HCT116 (cell line): ENCODE results near the gene KICS2. TPM values are rescaled to one million over a fixed set of nuclear protein-coding genes. Genes with fewer than 3 reads are reported as not detected.

ENCODE experiments used
- ATF3 ChIP-seq: IDR thresholded peaks from 2 replicates; pipeline ENCODE4 v1.6.1; 2012
- CTCF ChIP-seq, 3 experiments: fragments of 200-600 bp in 1 of 3; sonication (generic) in 1 of 3; IDR thresholded peaks in 2 of 3; conservative IDR thresholded peaks in 1 of 3; 2 replicates each; pipeline ENCODE4 v1.5.1; 2012 to 2017; ENCODE audit warnings: low read depth in 2 of 3, low read length in 2 of 3, antibody characterized with exemption in 1 of 3, borderline replicate concordance in 1 of 3, control low read depth in 1 of 3, mild to moderate bottlenecking in 1 of 3, mixed read lengths in 1 of 3, mixed run types in 1 of 3, moderate library complexity in 1 of 3; ENCODE audit not compliant: insufficient read depth in 1 of 3
- ELF1 ChIP-seq: IDR thresholded peaks from 2 replicates; pipeline ENCODE4 v1.6.1; 2012; ENCODE audit warnings: low read depth, borderline replicate concordance
- EZH2 ChIP-seq: fragments of 200-600 bp; sonication (generic); IDR thresholded peaks from 2 replicates; pipeline ENCODE4 v1.6.1; 2017; ENCODE audit warnings: antibody characterized with exemption, mixed run types
- EZH2phosphoT487 ChIP-seq: fragments of 200-600 bp; IDR thresholded peaks from 2 replicates; pipeline ENCODE4 v1.6.1; 2018; ENCODE audit warnings: antibody characterized with exemption, borderline replicate concordance
- FOSL1 ChIP-seq: IDR thresholded peaks from 2 replicates; pipeline ENCODE4 v1.6.1; 2012; ENCODE audit warnings: low read depth
- JUND ChIP-seq: IDR thresholded peaks from 2 replicates; pipeline ENCODE4 v1.6.1; 2012
- MAX ChIP-seq: IDR thresholded peaks from 2 replicates; pipeline ENCODE4 v1.6.1; 2012
- POLR2A ChIP-seq: IDR thresholded peaks from 2 replicates; pipeline ENCODE4 v1.7.0; 2011; ENCODE audit warnings: borderline replicate concordance; ENCODE audit not compliant: insufficient read depth, insufficient read length; ENCODE audit errors: extremely low read depth
- POLR2AphosphoS5 ChIP-seq: IDR thresholded peaks from 2 replicates; pipeline ENCODE4 v1.6.1; 2011; ENCODE audit warnings: mild to moderate bottlenecking, low read depth, low read length, moderate library complexity
- SIN3A ChIP-seq: IDR thresholded peaks from 2 replicates; pipeline ENCODE4 v1.6.1; 2012; ENCODE audit warnings: low read depth
- SP1 ChIP-seq: IDR thresholded peaks from 2 replicates; pipeline ENCODE4 v1.6.1; 2012; ENCODE audit warnings: low read depth
- SRF ChIP-seq: IDR thresholded peaks from 2 replicates; pipeline ENCODE4 v1.6.1; 2012; ENCODE audit warnings: low read depth
- YY1 ChIP-seq: IDR thresholded peaks from 2 replicates; pipeline ENCODE4 v1.6.1; 2011; ENCODE audit warnings: low read length, low read depth, moderate library complexity, mild to moderate bottlenecking; ENCODE audit not compliant: insufficient replicate concordance; ENCODE audit errors: extremely low read depth
- ZFX ChIP-seq: fragments of 450-650 bp; IDR thresholded peaks from 2 replicates; pipeline ENCODE4 v1.6.1; 2017
- total RNA-seq: library from RNA; stranded (reverse); gene quantifications from one replicate; pipeline ENCODE4 v1.2.1, GENCODE V29; 2021; ENCODE audit not compliant: unreplicated experiment

Gene KICS2
- total RNA-seq, 1 experiment from 2014 or later: 18.1 TPM

- TF ChIP-seq MAX (peak; percentile 70; the same call in 1 of the 2 replicates), POLR2A (no peak), SRF (peak; percentile 79), FOSL1 (peak; percentile 99), SIN3A (peak; percentile 66; the same call in 1 of the 2 replicates), EZH2 (no peak), POLR2AphosphoS5 (peak; percentile 21; the same call in 1 of the 2 replicates), ZFX (no peak), YY1 (no peak), CTCF (IDR thresholded peaks at IDR 0.05 in 2 of 3, conservative IDR thresholded peaks at IDR 0.05 in 1 of 3; ENCODE audit: borderline replicate concordance in 1 of 3, insufficient read depth in 1 of 3, low read depth in 2 of 3, low read length in 2 of 3) (peak; percentile 59 to 70 (median 68); a peak in 5 of 6 replicates), ELF1 (no peak; the same call in 1 of the 2 replicates), SP1 (peak; percentile 88), ATF3 (no peak), JUND (peak; percentile 95), EZH2phosphoT487 (no peak)
- TF ChIP-seq, all 23 proteins: peak for 13
These were observed 40.4 kb downstream of the KICS2 start (continued) for GRCh38 chr12:64181430-64182291.
